ENCODE data around the gene PFKL. TPM values are rescaled to one million over a fixed set of nuclear protein-coding genes. Genes with fewer than 3 reads are reported as not detected.

The PFKL gene
- total RNA-seq: 80.5 and 89.5 TPM in 2 replicates

GRCh38 chr21:44299458-44300261, at the start of gene PFKL:
TSS of gene PFKL (plus strand) at chr21:44300053. CDS start at chr21:44300106, 53 bp downstream.

GRCh38 chr21:44261675-44262295, 38.1 kb upstream of the PFKL start, which contains the start of gene DNMT3L:
TSS of gene DNMT3L (minus strand) at chr21:44261897. CDS start at chr21:44261259, 638 bp downstream.

GRCh38 chr21:44285138-44285992, 14.5 kb upstream of the PFKL start, which contains the start of gene AIRE:
TSS of gene AIRE (plus strand) at chr21:44285876. CDS start at chr21:44286007, 131 bp downstream.

GRCh38 chr21:44338971-44339910, 39.4 kb downstream of the PFKL start, which contains the start of gene CFAP410:
TSS of gene CFAP410 (minus strand) at chr21:44339390. CDS start at chr21:44339194, 196 bp downstream.

GRCh38 chr21:44353191-44353970, 53.5 kb downstream of the PFKL start, which contains the start of gene TRPM2:
TSS of gene TRPM2 (plus strand) at chr21:44353621. CDS start at chr21:44353701, 80 bp downstream.

Other genes with a start within 250 kb of the PFKL start
- 11.9 and 23.5 TPM in 2 replicates for gene PWP2, start 192.7 kb upstream of the PFKL start, total RNA-seq
- 11.7 and 25.7 TPM in 2 replicates for gene GATD3, start 166.4 kb upstream of the PFKL start, total RNA-seq
- 0.16 and 1.3 TPM in 2 replicates for gene ICOSLG, start 59.1 kb upstream of the PFKL start, total RNA-seq
- not detected in 2 replicates for gene DNMT3L, start 38.2 kb upstream of the PFKL start, total RNA-seq
- 0.13 TPM in 1 of 2 replicates, not detected in the other for gene AIRE, start 14.2 kb upstream of the PFKL start, total RNA-seq
- gene CFAP410, start 39.3 kb downstream of the PFKL start, total RNA-seq: 20.0 and 29.0 TPM in 2 replicates
- gene TRPM2, start 53.6 kb downstream of the PFKL start, total RNA-seq: 1.3 and 2.1 TPM in 2 replicates
- gene LRRC3, start 155.5 kb downstream of the PFKL start, total RNA-seq: 2.9 and 3.5 TPM in 2 replicates
- gene KRTAP10-1, start 240.1 kb downstream of the PFKL start, total RNA-seq: not detected in 2 replicates

All from mesangial cell (primary cell).